IMR-90 (cell line): Measurements from ENCODE around the gene TPD52L2. TPM values are rescaled to one million over a fixed set of nuclear protein-coding genes. Genes with fewer than 3 reads are reported as not detected.

ENCODE experiments used
- ATAC-seq: fragments of 200-7000 bp; cut with Tn5 transposase; 2 replicates; pipeline ENCODE4 v1.9.1; 2020; ENCODE audit warnings: low read depth, mild to moderate bottlenecking, moderate library complexity
- BruUV-seq: library from RNA; stranded (reverse); fragments of 400-500 nt; replicated peaks from 2 replicates; lab custom pipeline; 2021; lab: Mats Ljungman, UMichigan
- CTCF ChIA-PET: fragments of 300-600 bp; formaldehyde crosslinking; extraction: SDS; loops from one replicate; lab custom pipeline; 2021; ENCODE audit warnings: antibody characterized with exemption; lab: Yijun Ruan, JAX
- POLR2A ChIA-PET: fragments of 300-600 bp; sonication (Branson Sonifier 250); formaldehyde crosslinking; loops from one replicate; lab custom pipeline; 2022; ENCODE audit warnings: antibody characterized with exemption; ENCODE audit not compliant: unreplicated experiment; lab: Charles Lee
- DNase-seq: peaks from one replicate; pipeline ENCODE4 v3.0.0; 2013
- H2AFZ ChIP-seq: replicated peaks from 2 replicates; pipeline ENCODE3; 2013; ENCODE audit warnings: low read length, mild to moderate bottlenecking; ENCODE audit not compliant: poor library complexity
- H2AK5ac ChIP-seq: 2 replicates; pipeline ENCODE4 v1.6.1; 2013; ENCODE audit warnings: low read depth, low read length, inconsistent platforms
- H2AK9ac ChIP-seq: replicated peaks from 2 replicates; pipeline ENCODE3; 2013; ENCODE audit warnings: mild to moderate bottlenecking, low read depth, low read length, moderate library complexity; ENCODE audit not compliant: poor library complexity
- H2BK120ac ChIP-seq: 2 replicates; pipeline ENCODE4 v1.6.1; 2013; ENCODE audit warnings: low read depth, low read length, inconsistent platforms
- H2BK15ac ChIP-seq: 3 replicates; pipeline ENCODE4 v1.6.1; 2013; ENCODE audit warnings: low read depth, low read length, inconsistent platforms
- H2BK20ac ChIP-seq: 2 replicates; pipeline ENCODE4 v1.6.1; 2013; ENCODE audit warnings: low read depth, mild to moderate bottlenecking, inconsistent platforms, low read length, moderate library complexity
- H2BK5ac ChIP-seq: 2 replicates; pipeline ENCODE4 v1.6.1; 2013; ENCODE audit warnings: mild to moderate bottlenecking, low read depth, low read length, inconsistent platforms; ENCODE audit not compliant: poor library complexity, severe bottlenecking
- H3K14ac ChIP-seq: replicated peaks from 2 replicates; pipeline ENCODE4 v1.6.1; 2013; ENCODE audit warnings: low read depth, low read length, inconsistent platforms
- H3K18ac ChIP-seq: 2 replicates; pipeline ENCODE4 v1.6.1; 2013; ENCODE audit warnings: low read depth, low read length, control low read depth
- H3K23ac ChIP-seq: 2 replicates; pipeline ENCODE4 v1.6.1; 2013; ENCODE audit warnings: low read depth, low read length, inconsistent platforms
- H3K27ac ChIP-seq: 2 replicates; pipeline ENCODE4 v1.5.1; 2013; ENCODE audit warnings: mild to moderate bottlenecking, control low read depth, low read length; ENCODE audit not compliant: insufficient read depth
- H3K27me3 ChIP-seq: 2 replicates; pipeline ENCODE4 v1.6.1; 2013; ENCODE audit warnings: low read length; ENCODE audit not compliant: control insufficient read depth, insufficient read depth
- H3K36me3 ChIP-seq: 2 replicates; pipeline ENCODE4 v1.6.1; 2013; ENCODE audit warnings: low read length, mixed read lengths; ENCODE audit not compliant: control insufficient read depth, insufficient read depth
- H3K4ac ChIP-seq: 2 replicates; pipeline ENCODE4 v1.6.1; 2013; ENCODE audit warnings: low read depth, low read length, inconsistent platforms
- H3K4me1 ChIP-seq: 2 replicates; pipeline ENCODE4 v1.6.1; 2013; ENCODE audit warnings: low read length, mixed read lengths; ENCODE audit not compliant: control insufficient read depth, insufficient read depth
- H3K4me2 ChIP-seq: 2 replicates; pipeline ENCODE4 v1.6.1; 2013; ENCODE audit warnings: low read depth, mild to moderate bottlenecking, control low read depth, low read length, moderate library complexity
- H3K4me3 ChIP-seq: 2 replicates; pipeline ENCODE4 v1.5.1; 2013; ENCODE audit warnings: low read depth, mild to moderate bottlenecking, control low read depth, low read length, moderate library complexity; ENCODE audit not compliant: insufficient read depth
- H3K56ac ChIP-seq: 2 replicates; pipeline ENCODE4 v1.6.1; 2013; ENCODE audit warnings: low read length, inconsistent platforms; ENCODE audit not compliant: insufficient read depth; ENCODE audit errors: extremely low read depth
- H3K79me1 ChIP-seq, 2 experiments: 2 replicates each; pipeline ENCODE4 v1.6.1; 2013; ENCODE audit warnings: low read length in 2 of 2, inconsistent platforms in 1 of 2, low read depth in 1 of 2
- H3K9ac ChIP-seq: 2 replicates; pipeline ENCODE4 v1.6.1; 2013; ENCODE audit warnings: low read depth, low read length, control low read depth
- H3K9me1 ChIP-seq: 2 replicates; pipeline ENCODE4 v1.6.1; 2013; ENCODE audit warnings: low read length, inconsistent platforms; ENCODE audit not compliant: insufficient read depth
- H3K9me3 ChIP-seq: 2 replicates; pipeline ENCODE4 v1.6.1; 2013; ENCODE audit warnings: low read length; ENCODE audit not compliant: control insufficient read depth, insufficient read depth
- H4K20me1 ChIP-seq: 2 replicates; pipeline ENCODE4 v1.6.1; 2013; ENCODE audit warnings: low read length, inconsistent platforms; ENCODE audit not compliant: insufficient read depth
- H4K5ac ChIP-seq: 2 replicates; pipeline ENCODE4 v1.6.1; 2013; ENCODE audit warnings: mild to moderate bottlenecking, low read depth, low read length, control low read depth
- H4K8ac ChIP-seq, 2 experiments: 2 replicates each; pipeline ENCODE4 v1.6.1; 2013; ENCODE audit warnings: low read depth in 2 of 2, low read length in 2 of 2, control low read depth in 1 of 2, inconsistent platforms in 1 of 2
- H4K91ac ChIP-seq: 2 replicates; pipeline ENCODE4 v1.6.1; 2013; ENCODE audit warnings: low read depth, low read length, inconsistent platforms; ENCODE audit not compliant: insufficient read depth
- BHLHE40 ChIP-seq: fragments of 150-350 bp; IDR thresholded peaks from 2 replicates; pipeline ENCODE4 v1.6.1; 2016; ENCODE audit warnings: mild to moderate bottlenecking, low read depth, low read length
- CEBPB ChIP-seq: IDR thresholded peaks from 2 replicates; pipeline ENCODE4 v1.6.1; 2012; ENCODE audit warnings: low read depth, low read length, improper control_type of control experiment
- CHD1 ChIP-seq: IDR thresholded peaks from 2 replicates; pipeline ENCODE4 v1.6.1; 2012; ENCODE audit warnings: low read depth, low read length, improper control_type of control experiment
- ELK1 ChIP-seq: fragments of 150-350 bp; IDR thresholded peaks from 2 replicates; pipeline ENCODE4 v1.6.1; 2016; ENCODE audit warnings: low read depth, mild to moderate bottlenecking, low read length, moderate library complexity, borderline replicate concordance
- MAFK ChIP-seq: IDR thresholded peaks from 2 replicates; pipeline ENCODE4 v1.6.1; 2012; ENCODE audit warnings: low read depth, low read length, improper control_type of control experiment
- MAZ ChIP-seq: IDR thresholded peaks from 2 replicates; pipeline ENCODE4 v1.6.1; 2012; ENCODE audit warnings: low read depth, mild to moderate bottlenecking, low read length, improper control_type of control experiment, moderate library complexity, borderline replicate concordance
- MXI1 ChIP-seq: IDR thresholded peaks from 2 replicates; pipeline ENCODE4 v1.6.1; 2012; ENCODE audit warnings: low read depth, mild to moderate bottlenecking, low read length, moderate library complexity, borderline replicate concordance
- NFE2L2 ChIP-seq: fragments of 150-350 bp; IDR thresholded peaks from 2 replicates; pipeline ENCODE4 v1.6.1; 2016; ENCODE audit warnings: low read depth, mild to moderate bottlenecking, low read length
- POLR2A ChIP-seq: IDR thresholded peaks from 2 replicates; pipeline ENCODE4 v1.6.1; 2012; ENCODE audit warnings: mild to moderate bottlenecking, low read depth, low read length
- RAD21 ChIP-seq: IDR thresholded peaks from 2 replicates; pipeline ENCODE4 v1.6.1; 2012; ENCODE audit warnings: low read length, improper control_type of control experiment
- RCOR1 ChIP-seq: IDR thresholded peaks from 2 replicates; pipeline ENCODE4 v1.6.1; 2012; ENCODE audit warnings: mild to moderate bottlenecking, low read length, improper control_type of control experiment; ENCODE audit not compliant: insufficient replicate concordance
- RFX5 ChIP-seq: IDR thresholded peaks from 2 replicates; pipeline ENCODE4 v1.8.0; 2012; ENCODE audit warnings: low read depth, mild to moderate bottlenecking, low read length, moderate library complexity
- SMC3 ChIP-seq: fragments of 150-350 bp; IDR thresholded peaks from 2 replicates; pipeline ENCODE4 v1.6.1; 2016; ENCODE audit warnings: low read depth, mild to moderate bottlenecking, antibody characterized with exemption, low read length, moderate library complexity
- USF2 ChIP-seq: fragments of 150-350 bp; IDR thresholded peaks from 2 replicates; pipeline ENCODE4 v1.6.1; 2017; ENCODE audit warnings: mild to moderate bottlenecking, antibody characterized with exemption, low read length, low read depth
- WGBS, 2 experiments: methylation state at CpG; one replicate each; pipeline versions ENCODE4 v1.1.5 to v1.1.7; 2013; ENCODE audit warnings: missing lambda C conversion rate in 2 of 2; ENCODE audit not compliant: insufficient read length in 1 of 2; ENCODE audit errors: extremely low coverage in 2 of 2; 5-methylcytosine and 5-hydroxymethylcytosine counted together
- dilution Hi-C: fragments of 300-500 bp; cut with HindIII; formaldehyde crosslinking; loops from one replicate; pipeline ENCODE4 v1.14.3; 2018; ENCODE audit warnings: low sequenced_read_pairs; ENCODE audit not compliant: unreplicated experiment
- in situ Hi-C: fragments of 300-500 bp; cut with MboI; formaldehyde crosslinking; loops from 3 replicates; pipeline ENCODE4 v1.14.3; 2019; ENCODE audit warnings: low sequenced_read_pairs, inconsistent platforms, mixed read lengths
- intact Hi-C: fragments of 100-400 bp; cut with micrococcal nuclease; formaldehyde crosslinking; loops from 2 replicates; pipeline ENCODE4 v1.10.0; 2022
- polyA plus RNA-seq, 3 experiments: library from polyadenylated mRNA; depleted of rRNA; stranded (reverse); fragments of >200 nt; gene quantifications; 2 replicates each; pipeline ENCODE4 v1.2.3, GENCODE V29; 2012; ENCODE audit warnings: low replicate concordance in 1 of 3
- total RNA-seq: library from RNA; depleted of rRNA; stranded (reverse); fragments of >200 nt; gene quantifications from 2 replicates; pipeline ENCODE4 v1.2.3, GENCODE V29; 2012

TPD52L2 gene
- total and polyA plus RNA-seq, 2 of the 4 experiments (the other 2 are of a cell fraction), result 113 to 189 TPM

DNA sequence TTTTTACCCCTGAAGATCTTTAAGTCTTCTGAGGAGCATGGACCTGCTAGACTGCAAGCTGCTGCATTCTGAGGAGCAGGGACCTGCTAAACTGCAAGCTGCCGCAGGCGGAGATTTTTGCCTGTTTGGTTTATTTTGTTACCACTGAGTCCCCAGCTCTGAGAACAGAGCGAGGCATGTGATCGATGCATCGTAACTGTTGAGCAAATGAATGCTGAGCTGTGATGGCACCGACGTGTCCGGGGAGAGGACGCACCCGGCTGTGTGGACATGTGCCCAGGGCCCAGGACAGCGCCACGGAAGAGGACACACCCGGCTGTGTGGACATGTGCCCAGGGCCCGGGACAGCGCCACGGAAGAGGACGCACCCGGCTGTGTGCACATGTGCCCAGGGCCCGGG lies 54.1 kb downstream of the TPD52L2 start:
- H2AFZ ChIP-seq, result no peak overlapping the region
- peaks cover 17 to 61% of the 10 kb centered on the region in 2 experiments for H3K79me1 ChIP-seq
- no peak overlapping the region for H2BK120ac ChIP-seq
- peaks cover 58% of the 10 kb centered on the region for H4K20me1 ChIP-seq
- no peak overlapping the region for H4K91ac ChIP-seq
- intact Hi-C loops, result no loop called here
- TF ChIP-seq RCOR1 (no peak), SMC3 (no peak), RAD21 (no peak), USF2 (no peak), BHLHE40 (no peak), ELK1 (no peak), MAZ (no peak), POLR2A (no peak), MAFK (no peak), RFX5 (no peak), CEBPB (no peak), MXI1 (no peak), CHD1 (no peak), NFE2L2 (no peak)
- ATAC-seq, result no peak
- no peak overlapping the region for H3K56ac ChIP-seq
- H3K18ac ChIP-seq, result no peak overlapping the region
- H3K36me3 ChIP-seq, result peaks cover 9% of the 10 kb centered on the region
- no peak overlapping the region for H4K5ac ChIP-seq
- 88% methylated on average over 8 of the region's 19 CpGs; no CpG with 5 or more reads in 1 of the 2 experiments for WGBS, 2 experiments
- H2BK15ac ChIP-seq, result no peak overlapping the region
- no peak overlapping the region for H3K27ac ChIP-seq
- no peak overlapping the region for H3K14ac ChIP-seq
- dilution Hi-C loops, result no loop called here
- H3K4me3 ChIP-seq, result no peak overlapping the region
- ChIA-PET CTCF (no interaction called here), POLR2A (no interaction called here)
- no peak overlapping the region for H2AK9ac ChIP-seq
- no peak overlapping the region for H3K4ac ChIP-seq
- no peaks in the 10 kb centered on the region for H3K4me1 ChIP-seq
- no peak overlapping the region for H2AK5ac ChIP-seq
- no peak overlapping the region for H2BK20ac ChIP-seq
- DNase-seq, result no peak
- no peak overlapping the region for H3K23ac ChIP-seq
- no TSS peak for BruUV-seq
- no peak overlapping the region for H3K9ac ChIP-seq
- H3K27me3 ChIP-seq, result no peaks in the 10 kb centered on the region
- H4K8ac ChIP-seq, result no peak overlapping the region
- H3K4me2 ChIP-seq, result no peak overlapping the region
- no peak overlapping the region for H2BK5ac ChIP-seq
- no peaks in the 10 kb centered on the region for H3K9me1 ChIP-seq
- 0 out of 2 replicates have a peak, but pooled peaks cover 2% of the 10 kb centered on the region for H3K9me3 ChIP-seq
- in situ Hi-C loops, result no loop called here
